Upper lobe of left lung (tissue), 6 donors: Measurements from ENCODE around the gene MYT1. TPM values are rescaled to one million over a fixed set of nuclear protein-coding genes. Genes with fewer than 3 reads are reported as not detected.

Experiments
- ATAC-seq, 2 donors: fragments of 200-7000 bp; cut with Tn5 transposase; one replicate each; pipeline ENCODE4 v1.9.1; 2022; ENCODE audit warnings: mild to moderate bottlenecking in 2 of 2, moderate library complexity in 2 of 2; ENCODE audit not compliant: low FRiP score in 2 of 2
- DNase-seq, 2 donors: peaks; one replicate each; pipeline ENCODE4 v3.0.0-alpha.2; 2019 to 2020
- H3K27ac ChIP-seq, 4 donors: fragments of 200-600 bp; sonication (generic); one replicate each; pipeline ENCODE4 v1.5.1; 2016 to 2019
- H3K27me3 ChIP-seq, 4 donors: fragments of 200-600 bp; sonication (generic); one replicate each; pipeline ENCODE4 v1.5.1; 2017 to 2019
- H3K36me3 ChIP-seq, 4 donors: fragments of 200-600 bp; sonication (generic); one replicate each; pipeline ENCODE4 v1.5.1; 2016 to 2019
- H3K4me1 ChIP-seq, 4 donors: fragments of 200-600 bp; sonication (generic); one replicate each; pipeline ENCODE4 v1.5.1; 2018 to 2019
- H3K4me3 ChIP-seq, 4 donors: fragments of 200-600 bp; sonication (generic); one replicate each; pipeline ENCODE4 v1.5.1; 2017 to 2019; ENCODE audit warnings: mild to moderate bottlenecking in 2 of 4, moderate library complexity in 1 of 4
- H3K9me3 ChIP-seq, 4 donors: fragments of 200-600 bp; sonication (generic); one replicate each; pipeline ENCODE4 v1.5.1; 2018 to 2019
- EP300 ChIP-seq, 4 donors: sonication (generic); formaldehyde crosslinking; IDR thresholded peaks; one replicate each; pipeline ENCODE4 v1.5.1; 2017; ENCODE audit warnings: antibody characterized with exemption in 4 of 4, control low read depth in 2 of 4
- POLR2A ChIP-seq, 4 donors: fragments of 450-650 bp; IDR thresholded peaks; one replicate each; pipeline ENCODE4 v1.5.1; 2016 to 2017; ENCODE audit warnings: antibody characterized with exemption in 4 of 4, mild to moderate bottlenecking in 2 of 4
- POLR2AphosphoS5 ChIP-seq, 2 donors: sonication (generic); formaldehyde crosslinking; IDR thresholded peaks; one replicate each; pipeline ENCODE4 v1.5.1; 2017; ENCODE audit warnings: antibody characterized with exemption in 2 of 2
- WGBS, 2 donors: methylation state at CpG; one replicate each; pipeline ENCODE4 v1.1.5; 2017 to 2018; 5-methylcytosine and 5-hydroxymethylcytosine counted together
- total RNA-seq, 6 donors: library from RNA; depleted of rRNA in 4 of 6; stranded (reverse); fragments of >200 nt in 4 of 6; gene quantifications; one replicate each; pipeline versions ENCODE4 v1.1.0 to v1.2.1, GENCODE V29; 2016 to 2021
- TF ChIP-seq, protein P1 (sequence below), 6 experiments: fragments of 450-650 bp in 4 of 6; fragments of 200-600 bp in 2 of 6; sonication (generic) in 2 of 6; IDR thresholded peaks; one replicate each; pipeline ENCODE4 v1.5.1; 2016 to 2019; ENCODE audit warnings: antibody characterized with exemption in 6 of 6
- donor health status: DM: no; HTN: no; CAD: no; lungs with moderate emphysema.
- donor health status: DM: no; HTN: yes; CAD: no; lungs with severe emphysema.

The MYT1 gene
- total RNA-seq, 6 donors from 2014 or later: 0.09 to 3.1 TPM; not detected in 4

DNA sequence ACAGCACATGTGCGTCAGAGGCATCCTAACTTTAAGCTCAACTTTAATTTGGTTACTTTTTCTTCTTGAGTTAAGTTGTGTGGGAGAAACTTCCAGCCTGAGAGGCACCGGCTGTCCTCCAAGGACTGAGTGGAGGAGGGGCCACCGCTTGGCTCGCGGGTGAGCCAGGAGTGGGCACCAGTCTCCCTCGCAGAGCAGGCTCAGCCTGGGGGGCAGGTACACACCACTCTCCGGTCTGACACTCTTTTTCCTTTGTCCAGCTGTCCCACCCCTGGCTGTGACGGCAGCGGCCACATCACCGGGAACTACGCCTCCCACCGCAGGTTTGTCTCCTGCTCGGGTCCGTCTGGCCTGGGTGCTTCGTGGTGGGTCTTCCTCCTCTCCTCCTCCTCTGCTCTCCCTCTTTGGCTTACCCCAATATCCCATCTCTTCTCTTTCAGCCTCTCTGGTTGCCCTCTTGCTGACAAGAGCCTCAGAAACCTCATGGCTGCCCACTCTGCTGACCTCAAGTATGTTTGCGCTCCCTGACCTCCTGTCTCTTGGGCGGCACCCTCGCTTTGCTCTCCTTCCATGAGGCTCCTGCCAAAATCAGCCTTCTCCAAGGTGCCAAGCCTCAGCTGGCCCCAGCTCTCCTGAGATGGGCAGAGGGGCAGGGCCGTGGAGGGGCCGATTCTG lies 58.7 kb downstream of the MYT1 start:
- Histone ChIP-seq H3K4me1 (peaks cover 4 to 25% (median 15%) of the 10 kb centered on the region in 4 donors), H3K9me3 (no peaks in the 10 kb centered on the region), H3K36me3 (no peaks in the 10 kb centered on the region), H3K27me3 (no peaks in the 10 kb centered on the region), H3K27ac (peak overlapping the region in 1 of 4 donors; percentile 43), H3K4me3 (no peak overlapping the region)
- no peak for TF ChIP-seq EP300 (IDR thresholded peaks at IDR 0.05)
- TF ChIP-seq, protein P1, sequence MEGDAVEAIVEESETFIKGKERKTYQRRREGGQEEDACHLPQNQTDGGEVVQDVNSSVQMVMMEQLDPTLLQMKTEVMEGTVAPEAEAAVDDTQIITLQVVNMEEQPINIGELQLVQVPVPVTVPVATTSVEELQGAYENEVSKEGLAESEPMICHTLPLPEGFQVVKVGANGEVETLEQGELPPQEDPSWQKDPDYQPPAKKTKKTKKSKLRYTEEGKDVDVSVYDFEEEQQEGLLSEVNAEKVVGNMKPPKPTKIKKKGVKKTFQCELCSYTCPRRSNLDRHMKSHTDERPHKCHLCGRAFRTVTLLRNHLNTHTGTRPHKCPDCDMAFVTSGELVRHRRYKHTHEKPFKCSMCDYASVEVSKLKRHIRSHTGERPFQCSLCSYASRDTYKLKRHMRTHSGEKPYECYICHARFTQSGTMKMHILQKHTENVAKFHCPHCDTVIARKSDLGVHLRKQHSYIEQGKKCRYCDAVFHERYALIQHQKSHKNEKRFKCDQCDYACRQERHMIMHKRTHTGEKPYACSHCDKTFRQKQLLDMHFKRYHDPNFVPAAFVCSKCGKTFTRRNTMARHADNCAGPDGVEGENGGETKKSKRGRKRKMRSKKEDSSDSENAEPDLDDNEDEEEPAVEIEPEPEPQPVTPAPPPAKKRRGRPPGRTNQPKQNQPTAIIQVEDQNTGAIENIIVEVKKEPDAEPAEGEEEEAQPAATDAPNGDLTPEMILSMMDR (IDR thresholded peaks at IDR 0.05): no peak
- TF ChIP-seq POLR2A (IDR thresholded peaks at IDR 0.05): no peak
- no peak for TF ChIP-seq POLR2AphosphoS5 (IDR thresholded peaks at IDR 0.05)
- DNase-seq (peak in 1 of 2 donors; percentile 74), ATAC-seq (peak in 1 of 2 donors; percentile 10)
- 77 to 81% methylated on average over 18 to 20 of the region's 20 CpGs for WGBS, 2 donors

DNA sequence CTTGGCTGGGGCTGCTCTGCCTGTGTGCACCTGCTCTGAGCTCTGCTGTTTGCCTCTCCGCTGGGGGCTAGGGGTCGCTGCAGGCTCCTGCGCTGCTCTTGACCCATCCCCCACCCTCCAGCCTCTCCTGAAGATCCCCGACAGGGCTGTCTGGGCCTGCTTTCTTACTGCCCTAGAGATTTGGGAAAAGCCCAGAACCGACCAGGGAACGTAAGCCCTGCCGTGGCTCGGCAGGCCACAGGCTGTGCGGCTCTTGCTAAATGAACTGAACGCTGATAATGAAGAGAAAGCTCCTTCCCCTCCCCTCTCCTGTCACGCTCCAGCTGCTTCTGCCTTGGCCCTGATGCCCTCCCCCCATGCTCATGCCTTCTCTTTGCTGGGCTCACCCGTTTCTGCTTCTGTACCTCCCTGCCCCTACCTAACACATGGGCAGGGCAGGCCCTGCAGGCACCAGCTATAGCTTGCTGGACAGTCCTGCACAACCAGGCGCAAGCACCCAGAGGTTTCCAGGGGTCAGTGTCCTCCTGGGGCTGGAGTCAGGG lies 59.3 kb downstream of the MYT1 start:
- TF ChIP-seq POLR2AphosphoS5 (IDR thresholded peaks at IDR 0.05) (no peak), POLR2A (IDR thresholded peaks at IDR 0.05) (no peak), EP300 (IDR thresholded peaks at IDR 0.05) (no peak)
- TF ChIP-seq, protein P1 (IDR thresholded peaks at IDR 0.05): no peak
- 48 to 54% methylated on average over 10 to 13 of the region's 13 CpGs for WGBS, 2 donors
- H3K27me3 ChIP-seq: no peaks in the 10 kb centered on the region
- H3K27ac ChIP-seq: no peak overlapping the region
- no peak overlapping the region for H3K4me3 ChIP-seq
- H3K9me3 ChIP-seq: no peaks in the 10 kb centered on the region
- ATAC-seq: peak in 1 of 2 donors; percentile 60
- DNase-seq: peak; percentile 47 to 69
- peaks cover 4 to 25% (median 15%) of the 10 kb centered on the region in 4 donors for H3K4me1 ChIP-seq
- H3K36me3 ChIP-seq: no peaks in the 10 kb centered on the region

DNA sequence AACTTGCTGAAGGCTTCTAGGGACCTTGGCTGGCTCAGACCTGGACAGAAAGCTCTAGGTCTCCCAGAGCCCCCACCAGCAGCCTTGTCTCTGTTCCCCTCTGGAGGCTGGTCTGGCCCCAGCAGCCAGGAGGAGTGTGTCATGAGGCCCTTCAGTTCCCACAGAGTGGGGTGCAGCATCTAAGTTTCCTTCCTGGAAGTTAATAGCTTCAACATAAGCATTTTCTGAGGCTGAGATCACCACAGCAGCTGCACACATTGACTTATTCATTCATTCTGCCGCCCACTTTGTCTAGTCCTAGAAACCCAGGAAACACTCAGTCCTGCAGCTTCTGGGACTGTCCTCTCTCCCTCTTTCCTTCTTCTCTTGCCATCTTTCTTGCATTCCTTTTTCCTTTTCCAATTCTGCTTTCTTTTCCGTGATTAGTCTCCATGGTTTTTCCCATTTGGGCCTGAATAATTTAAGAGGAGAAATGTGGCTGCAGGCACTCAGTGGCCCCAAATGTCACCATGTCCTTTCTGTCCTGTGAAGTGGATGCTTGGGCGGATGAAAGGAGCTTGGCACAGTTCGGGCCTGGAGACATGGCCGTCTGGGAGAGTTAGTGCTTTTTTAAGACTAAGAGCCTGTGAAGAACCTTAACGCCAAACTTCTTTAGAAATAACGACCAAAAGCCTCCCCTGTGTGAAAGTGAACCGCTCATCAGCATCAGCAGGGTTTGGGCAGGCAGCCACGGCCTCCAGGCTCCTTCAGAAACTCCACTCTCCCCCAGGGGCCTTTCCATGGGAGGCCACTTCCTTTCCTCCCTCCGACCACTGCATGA lies 60.3 kb downstream of the MYT1 start:
- Histone ChIP-seq H3K27ac (no peak overlapping the region), H3K4me1 (peaks cover 4 to 25% (median 15%) of the 10 kb centered on the region in 4 donors), H3K36me3 (no peaks in the 10 kb centered on the region), H3K4me3 (no peak overlapping the region), H3K9me3 (no peaks in the 10 kb centered on the region), H3K27me3 (no peaks in the 10 kb centered on the region)
- ATAC-seq (peak in 1 of 2 donors; percentile 69), DNase-seq (no peak)
- no peak for TF ChIP-seq POLR2A (IDR thresholded peaks at IDR 0.05)
- TF ChIP-seq, protein P1 (IDR thresholded peaks at IDR 0.05): no peak
- no peak for TF ChIP-seq EP300 (IDR thresholded peaks at IDR 0.05)
- no peak for TF ChIP-seq POLR2AphosphoS5 (IDR thresholded peaks at IDR 0.05)
- WGBS, 2 donors: 66 to 75% methylated on average over 10 of the region's 10 CpGs

DNA sequence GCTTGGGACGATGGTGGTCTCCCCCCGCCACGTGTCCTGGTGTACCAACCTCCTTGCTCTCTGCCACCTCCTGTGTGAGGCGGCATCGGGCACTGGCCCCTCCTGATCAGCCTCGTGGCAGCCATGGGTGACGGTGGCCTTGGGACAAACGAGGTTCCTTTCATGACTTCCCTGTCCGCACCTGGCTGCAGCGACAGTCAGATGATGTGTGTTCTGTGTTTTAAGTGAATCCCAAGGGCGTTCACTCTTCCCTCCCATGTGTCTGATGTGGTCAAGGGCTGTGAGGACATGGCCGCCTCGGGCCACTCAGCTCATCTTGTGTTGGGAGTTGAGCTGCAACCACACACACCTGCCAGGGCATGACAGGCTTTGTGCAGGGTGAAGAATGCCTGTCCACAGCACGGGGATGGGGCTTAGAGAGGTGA lies 60.9 kb downstream of the MYT1 start:
- H3K27me3 ChIP-seq: no peaks in the 10 kb centered on the region
- ATAC-seq (no peak), DNase-seq (no peak)
- H3K36me3 ChIP-seq: no peaks in the 10 kb centered on the region
- TF ChIP-seq EP300 (IDR thresholded peaks at IDR 0.05) (no peak), POLR2A (IDR thresholded peaks at IDR 0.05) (no peak), POLR2AphosphoS5 (IDR thresholded peaks at IDR 0.05) (no peak)
- TF ChIP-seq, protein P1 (IDR thresholded peaks at IDR 0.05): no peak
- H3K27ac ChIP-seq: no peak overlapping the region
- H3K4me3 ChIP-seq: no peak overlapping the region
- H3K9me3 ChIP-seq: no peaks in the 10 kb centered on the region
- H3K4me1 ChIP-seq: peaks cover 4 to 25% (median 15%) of the 10 kb centered on the region in 4 donors
- 83 to 89% methylated on average over 7 to 13 of the region's 14 CpGs for WGBS, 2 donors
